Glomerular endothelial cell (primary cell): ENCODE results near the gene ZNF44. TPM values are rescaled to one million over a fixed set of nuclear protein-coding genes. Genes with fewer than 3 reads are reported as not detected.

Source experiments
- DNase-seq: peaks from one replicate; pipeline ENCODE4 v3.0.0-alpha.2; 2011; ENCODE audit warnings: low read depth, low spot score; ENCODE audit errors: extremely low read depth
- total RNA-seq: library from RNA; depleted of rRNA; stranded (reverse); fragments of >200 nt; gene quantifications from 2 replicates; pipeline ENCODE4 v1.2.3, GENCODE V29; 2015

The ZNF44 gene
- total RNA-seq, 1 donor from 2014 or later: 5.3 TPM

DNA sequence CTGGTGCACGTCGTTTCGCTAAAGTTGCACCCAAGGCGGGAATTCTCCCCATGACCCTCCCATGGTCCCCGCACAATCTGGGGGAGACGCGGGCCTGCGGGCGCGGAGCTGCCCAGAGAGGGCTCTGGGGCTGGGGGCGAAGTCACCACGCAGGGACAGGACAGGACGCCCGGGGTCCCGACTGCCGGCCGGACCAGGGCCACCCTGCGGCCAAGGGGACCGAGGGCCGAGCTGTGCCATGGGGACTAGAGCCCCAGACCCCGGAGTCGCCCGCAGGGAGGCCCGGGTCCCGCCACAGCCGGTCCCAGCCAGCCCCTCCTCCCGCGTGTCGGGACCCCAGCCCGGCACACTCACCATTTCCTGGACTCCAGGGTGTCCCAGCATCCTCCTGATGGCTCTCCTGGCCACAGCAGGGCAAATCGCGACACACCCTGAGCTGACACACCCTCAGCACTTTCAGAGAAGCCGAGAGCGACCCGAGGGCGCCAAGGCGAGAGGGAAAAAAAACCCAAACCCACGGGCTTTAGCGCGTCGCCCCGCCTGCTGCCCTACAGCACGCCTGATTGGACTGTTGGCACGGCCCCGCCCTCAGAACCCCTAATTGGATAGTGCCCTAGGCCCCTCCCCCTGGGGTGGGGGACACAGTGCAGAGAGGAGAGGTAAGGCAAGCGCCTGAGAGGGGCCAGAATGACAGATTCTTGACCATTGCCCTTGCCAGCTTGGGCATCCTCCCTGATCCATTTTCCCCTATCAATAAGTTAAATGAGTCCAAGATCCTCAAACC lies 28.6 kb downstream of the ZNF44 start:
- DNase-seq: no peak

DNA sequence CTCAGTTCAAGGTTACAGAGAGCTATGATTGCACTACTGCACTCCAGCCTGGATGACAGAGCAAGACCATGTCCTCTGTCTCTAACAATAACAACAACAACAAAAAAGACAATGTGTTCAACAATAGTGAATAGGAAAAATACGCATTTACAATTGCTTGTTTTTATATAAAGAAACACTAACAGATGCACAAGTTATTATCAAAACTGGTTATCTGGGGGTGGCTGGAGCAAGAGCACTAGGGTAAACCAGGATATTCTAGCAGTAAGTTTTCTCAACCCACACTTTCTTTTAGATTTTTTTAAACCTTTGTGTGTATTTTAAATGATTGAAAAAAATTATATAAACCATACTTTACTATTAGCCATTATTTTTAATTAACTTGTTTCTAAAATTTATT lies 33.1 kb downstream of the ZNF44 start:
- no peak for DNase-seq

DNA sequence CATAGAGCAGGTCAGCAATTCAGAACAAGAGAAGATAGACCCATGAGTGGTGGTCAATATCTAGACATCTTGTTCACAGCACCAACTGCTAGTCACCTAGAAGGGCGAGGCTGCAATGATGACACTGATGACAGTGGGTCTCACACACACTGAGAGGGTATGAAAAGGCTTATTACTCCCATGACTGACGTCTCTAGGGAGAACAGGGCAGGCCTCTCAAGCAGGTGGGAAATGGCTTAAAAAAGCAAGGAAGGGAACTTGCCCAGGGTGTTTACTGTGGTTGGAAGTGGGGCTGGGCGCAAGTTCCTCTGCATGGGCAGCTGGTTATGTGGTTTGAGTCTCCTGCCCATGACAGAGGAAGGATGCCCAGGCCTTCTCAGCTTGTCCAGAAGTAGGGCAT lies 33.8 kb downstream of the ZNF44 start:
- no peak for DNase-seq

DNA sequence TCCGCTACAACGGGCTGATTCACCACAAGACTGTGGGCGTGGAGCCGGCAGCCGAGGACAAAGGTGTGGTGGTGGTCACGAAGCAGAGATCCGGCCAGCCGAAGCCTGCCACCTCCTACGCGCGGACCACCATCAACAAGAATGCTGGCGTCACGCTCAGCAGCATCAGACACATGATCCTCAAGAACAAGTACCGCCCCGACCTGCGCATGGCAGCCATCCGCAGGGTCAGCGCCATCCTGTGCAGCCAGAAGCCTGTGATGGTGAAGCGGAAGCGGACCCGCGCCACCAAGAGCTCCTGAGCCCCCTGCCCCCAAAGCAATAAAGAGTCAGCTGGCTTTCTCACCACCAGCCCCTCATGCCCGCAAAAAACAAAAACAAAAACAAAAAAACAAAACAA lies 34.4 kb downstream of the ZNF44 start:
- DNase-seq: no peak

DNA sequence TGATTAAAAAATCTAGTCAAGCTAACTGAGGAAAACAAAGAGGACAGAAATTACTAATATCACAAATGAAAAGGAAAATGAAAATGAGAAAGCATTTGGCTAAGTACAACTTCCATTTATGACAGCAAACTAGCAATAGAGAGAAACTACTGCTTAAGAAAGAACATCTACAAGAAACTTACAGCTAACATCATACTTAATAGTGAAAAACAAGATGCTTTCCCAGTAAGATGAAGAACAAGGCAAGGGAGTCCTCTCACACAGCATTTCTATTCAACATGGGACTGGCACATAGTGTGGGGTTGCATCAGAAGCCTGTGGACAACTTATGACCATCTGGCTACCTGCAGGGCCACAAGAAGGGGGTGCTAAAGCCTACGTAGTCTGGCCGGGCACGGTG lies 39.3 kb downstream of the ZNF44 start:
- DNase-seq: no peak

DNA sequence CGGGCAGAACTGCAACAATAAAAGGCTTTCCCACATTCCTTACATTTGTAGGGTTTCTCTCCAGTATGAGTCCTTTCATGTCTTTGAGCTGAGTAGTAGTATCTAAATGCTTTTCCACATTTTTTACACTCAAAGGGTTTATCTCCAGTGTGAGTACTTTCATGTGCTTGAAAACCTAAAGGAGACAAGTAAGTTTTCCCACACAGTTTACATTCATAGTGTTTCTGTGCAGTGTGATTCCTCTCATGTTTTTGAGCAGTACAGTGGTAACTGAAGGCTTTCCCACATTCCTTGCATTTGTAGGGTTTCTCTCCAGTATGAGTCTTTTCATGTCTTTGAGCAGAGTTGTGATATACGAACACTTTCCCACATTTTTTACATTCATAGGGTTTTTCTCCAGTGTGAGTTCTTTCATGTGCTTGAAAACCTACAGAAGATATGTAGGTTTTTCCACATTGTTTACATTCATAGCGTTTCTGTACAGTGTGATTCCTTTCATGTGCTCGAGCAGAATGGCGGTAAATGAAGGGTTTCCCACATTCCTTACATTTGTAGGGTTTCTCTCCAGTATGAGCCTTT lies 47.0 kb downstream of the ZNF44 start:
- DNase-seq: no peak

DNA sequence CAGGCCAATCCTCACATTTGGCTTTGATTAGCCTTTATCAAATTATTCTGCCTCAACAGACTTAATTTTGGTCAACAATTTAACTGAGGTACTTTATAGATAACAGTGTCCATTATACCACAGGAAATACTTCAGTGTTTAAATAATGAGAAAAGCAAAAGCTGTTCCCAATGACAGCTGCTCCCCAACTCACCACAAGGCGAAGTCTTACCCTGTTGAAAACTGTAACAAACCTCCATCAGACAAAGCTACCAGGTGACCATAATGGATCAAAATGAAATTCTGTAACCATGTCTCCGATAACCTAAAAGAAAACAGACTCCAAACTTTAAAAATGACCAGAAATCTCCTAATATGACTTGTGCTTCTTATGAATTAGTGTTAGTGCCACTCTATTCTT lies 50.3 kb downstream of the ZNF44 start:
- DNase-seq: no peak

DNA sequence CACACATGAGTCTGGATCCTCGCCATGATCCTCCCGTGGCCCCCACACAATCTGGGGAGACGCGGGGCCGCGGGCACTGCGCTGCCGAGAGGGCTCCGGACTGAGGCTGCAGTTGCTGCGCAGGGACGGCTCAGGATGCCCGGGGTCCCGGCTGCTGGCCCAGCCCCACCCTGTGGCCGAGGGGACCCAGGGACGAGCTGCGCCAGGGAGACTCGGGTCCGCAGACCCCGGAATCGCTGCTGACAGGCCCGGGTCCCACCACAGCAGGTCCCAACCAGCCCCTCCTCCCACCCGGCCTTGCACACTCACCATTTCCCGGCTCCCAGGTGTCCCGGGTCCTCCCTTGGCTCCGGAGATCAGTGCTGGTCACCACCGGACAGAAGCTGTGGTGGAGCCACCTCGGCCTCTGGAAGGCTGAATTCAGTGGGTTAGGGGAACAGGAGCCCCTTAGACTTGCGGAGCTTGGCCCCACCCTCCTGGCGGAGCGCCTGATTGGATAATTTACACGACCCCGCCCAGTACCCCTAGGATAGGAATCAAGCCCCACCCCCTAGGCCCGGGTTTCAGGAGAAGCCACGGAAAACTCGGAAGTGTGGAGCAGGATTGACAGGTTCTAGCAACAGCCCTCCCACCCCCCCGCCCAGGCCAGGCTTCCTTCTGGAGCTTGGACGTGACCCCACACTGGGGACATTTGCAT lies 57.4 kb downstream of the ZNF44 start:
- no peak for DNase-seq

DNA sequence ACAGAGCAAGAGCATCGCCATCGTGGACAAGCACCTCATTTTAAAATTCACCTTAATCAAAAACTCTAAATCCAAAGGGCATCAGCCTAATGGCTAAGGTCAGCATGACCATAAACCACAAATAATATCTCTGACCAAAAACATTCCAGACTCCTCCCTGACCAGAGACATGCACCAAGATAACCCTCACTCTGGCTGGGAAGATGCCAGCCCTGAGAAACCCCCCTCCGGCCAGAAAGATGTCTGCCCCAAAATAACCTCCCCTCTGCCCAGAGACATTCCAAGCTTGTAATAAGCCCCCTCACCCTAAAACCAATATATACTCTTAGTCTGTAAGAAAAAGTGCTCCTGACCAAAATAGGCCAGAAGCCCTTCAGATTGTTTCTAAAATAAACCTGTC lies 61.7 kb downstream of the ZNF44 start:
- DNase-seq: no peak

DNA sequence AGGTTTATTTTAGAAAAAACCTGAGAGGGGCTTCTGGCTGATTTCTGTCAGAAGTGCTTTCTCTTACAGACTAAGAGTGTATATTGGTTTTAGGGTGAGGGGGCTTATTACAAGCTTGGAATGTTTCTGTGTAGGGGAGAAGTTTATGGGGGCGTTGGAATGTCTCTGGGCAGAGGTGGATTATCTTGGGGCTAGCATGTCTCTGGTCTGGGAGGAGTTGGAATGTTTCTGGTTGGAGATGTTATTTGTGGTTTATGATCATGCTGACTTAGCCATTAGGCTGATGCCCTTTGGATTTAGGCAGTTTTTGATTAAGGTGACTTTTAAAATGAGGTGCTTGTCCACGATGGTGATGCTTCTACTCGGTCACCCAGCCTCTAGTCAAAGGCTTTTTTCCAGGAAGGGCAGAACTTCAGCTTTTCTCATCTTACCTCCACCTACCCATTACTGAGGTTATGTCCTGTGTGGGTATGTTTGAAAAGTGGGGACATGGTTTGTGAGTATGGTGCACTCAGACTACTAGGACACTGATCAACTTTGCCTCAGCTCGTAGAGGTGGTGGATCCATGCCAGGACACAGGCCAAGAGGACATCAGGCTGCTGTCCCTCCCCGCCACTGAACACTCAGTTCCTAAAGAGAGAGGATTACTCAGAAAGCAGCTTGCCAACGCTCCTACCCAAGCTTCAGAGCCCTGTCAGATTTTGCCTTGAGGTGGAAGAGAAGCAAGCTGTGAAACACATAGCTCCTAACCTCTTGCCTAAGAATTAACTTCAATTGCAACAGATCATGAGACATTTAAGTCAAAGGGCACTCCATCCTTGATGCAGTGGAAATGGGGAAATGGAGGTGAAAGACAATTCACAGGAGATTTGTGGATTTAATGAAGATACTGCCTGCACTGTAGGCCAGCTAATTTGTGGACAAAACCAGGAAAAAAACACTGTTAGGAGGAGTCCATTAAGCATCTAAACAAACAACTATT lies 63.6 kb downstream of the ZNF44 start:
- DNase-seq: no peak

DNA sequence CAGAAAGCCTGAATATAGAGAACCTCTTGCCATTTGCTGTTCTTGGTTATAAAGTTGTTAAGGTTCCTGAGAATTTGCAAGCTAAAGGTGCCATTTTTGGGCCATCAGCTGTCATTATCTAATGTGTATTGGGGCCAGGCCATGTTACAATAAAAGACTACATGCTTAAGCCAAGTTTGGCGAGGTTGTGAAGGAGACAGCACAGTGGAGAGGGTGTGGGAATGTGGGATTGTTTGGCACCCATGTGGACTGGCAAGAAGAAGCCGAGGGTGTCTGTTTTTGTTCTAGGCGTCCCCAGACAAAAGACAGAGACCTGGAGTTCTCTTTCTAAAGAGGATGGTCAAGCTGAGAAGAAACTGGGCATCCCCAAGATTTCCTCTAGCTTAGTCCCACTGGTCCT lies 64.7 kb downstream of the ZNF44 start:
- DNase-seq: no peak

DNA sequence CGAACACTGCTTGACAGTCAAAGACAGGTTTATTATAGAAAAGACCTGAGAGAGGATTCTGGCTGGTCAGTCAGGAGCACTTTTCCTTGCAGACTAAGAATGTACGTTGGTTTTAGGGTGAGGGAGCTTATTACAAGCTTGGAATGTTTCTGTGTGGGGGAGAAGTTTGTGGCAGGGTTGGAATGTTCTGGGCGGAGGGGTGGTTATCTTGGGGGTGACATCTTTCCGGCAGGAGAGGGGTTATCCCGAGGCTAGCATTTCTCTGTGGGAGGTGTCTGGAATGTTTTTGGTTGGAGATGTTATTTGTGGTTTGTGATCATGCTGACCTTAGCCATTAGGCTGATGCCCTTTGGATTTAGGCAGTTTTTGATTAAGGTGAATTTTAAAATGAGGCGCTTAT lies 70.0 kb downstream of the ZNF44 start:
- DNase-seq: no peak

DNA sequence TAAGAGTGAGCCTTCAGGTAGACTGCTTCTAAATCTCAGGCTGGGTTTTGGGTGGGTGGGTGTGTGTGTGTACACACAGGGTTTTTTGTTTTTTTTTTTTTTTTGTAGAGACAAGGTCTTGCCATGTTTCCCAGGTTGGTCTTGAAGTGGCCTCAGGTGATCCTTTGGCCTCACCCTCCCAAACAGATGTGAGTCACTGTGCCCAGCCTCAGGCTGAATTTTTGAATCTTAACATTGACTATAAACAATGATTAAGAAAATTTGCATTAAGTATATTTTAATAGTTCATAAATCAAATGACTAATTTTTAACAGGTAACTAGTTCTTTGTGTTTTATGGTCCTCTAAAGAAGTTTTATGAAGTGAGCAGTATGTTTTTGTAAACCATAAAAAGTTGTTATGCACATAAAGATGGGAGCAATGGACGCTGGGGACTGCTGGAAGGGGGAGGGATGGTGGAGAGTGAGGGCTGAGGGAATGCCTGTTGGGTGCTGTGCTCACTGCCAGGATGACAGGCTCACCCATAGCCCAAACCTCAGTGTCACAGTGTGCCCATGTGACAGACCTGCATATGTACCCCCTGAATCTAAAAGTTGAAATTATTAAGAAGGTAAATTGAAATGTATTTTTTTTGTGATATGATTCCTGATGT lies 71.6 kb downstream of the ZNF44 start:
- DNase-seq: no peak

Other genes with a start within 250 kb of the ZNF44 start
- 0.64 TPM in 1 of 2 replicates, not detected in the other for gene ZNF878, start 241.9 kb downstream of the ZNF44 start, total RNA-seq
- 2.2 and 2.3 TPM in 2 replicates for gene ZNF844, start 230.2 kb downstream of the ZNF44 start, total RNA-seq
- gene ZNF20, start 154.5 kb downstream of the ZNF44 start, total RNA-seq: 2.4 and 2.6 TPM in 2 replicates
- 8.5 and 12.3 TPM in 2 replicates for gene ZNF625, start 138.1 kb downstream of the ZNF44 start, total RNA-seq
- 3.9 and 4.6 TPM in 2 replicates for gene ZNF136, start 131.8 kb downstream of the ZNF44 start, total RNA-seq
- 0.93 and 1.3 TPM in 2 replicates for gene ZNF563, start 38.8 kb upstream of the ZNF44 start, total RNA-seq
- gene ZNF442, start 70.8 kb upstream of the ZNF44 start, total RNA-seq: 0.48 and 1.1 TPM in 2 replicates
- 3.8 and 3.9 TPM in 2 replicates for gene ZNF799, start 106.4 kb upstream of the ZNF44 start, total RNA-seq
- 1.2 and 2.3 TPM in 2 replicates for gene ZNF443, start 146.1 kb upstream of the ZNF44 start, total RNA-seq
- gene ZNF709, start 189.9 kb upstream of the ZNF44 start, total RNA-seq: 0.58 and 1.7 TPM in 2 replicates